ENCODE results near the gene ANLN.

GRCh38 chr7:36449685-36450084 lies 60.0 kb downstream of the ANLN start:
- TF ChIP-seq REST (IDR thresholded peaks at IDR 0.05; ENCODE audit: insufficient read depth in 1 of 2, low read depth in 2 of 2, low read length in 2 of 2): no peak
- no peak for TF ChIP-seq SIN3A (IDR thresholded peaks at IDR 0.05; ENCODE audit: borderline replicate concordance, insufficient read depth, low read length)
- no peak for TF ChIP-seq POLR2AphosphoS5 (IDR thresholded peaks at IDR 0.05; ENCODE audit: low read depth, low read length)
